CD4-positive, alpha-beta memory T cell (primary cell): ENCODE results near the gene DLX2. TPM values are rescaled to one million over a fixed set of nuclear protein-coding genes. Genes with fewer than 3 reads are reported as not detected.
A peak's percentile ranks its signal among the peaks of the same experiment; 100 is the strongest.

Source experiments
- CTCF ChIA-PET: fragments of 350-600 bp; sonication (Branson Sonifier 250); formaldehyde crosslinking; loops from one replicate; lab custom pipeline; 2021; ENCODE audit warnings: inconsistent platforms; ENCODE audit not compliant: partially characterized antibody; lab: Charles Lee
- POLR2A ChIA-PET: fragments of 350-600 bp; sonication (Branson Sonifier 250); formaldehyde crosslinking; loops from one replicate; lab custom pipeline; 2021; ENCODE audit not compliant: partially characterized antibody; lab: Charles Lee
- DNase-seq, 5 donors: peaks; one replicate each; pipeline versions ENCODE4 v3.0.0 to v3.0.0-alpha.2; 2020 to 2022; ENCODE audit warnings: mixed read lengths in 1 of 5
- H3K27ac ChIP-seq: one replicate; pipeline ENCODE4 v1.7.0; 2013; ENCODE audit warnings: low read depth, low read length
- H3K27me3 ChIP-seq: 2 replicates; pipeline ENCODE4 v1.7.0; 2013; ENCODE audit warnings: mild to moderate bottlenecking, low read length, moderate library complexity; ENCODE audit not compliant: insufficient read depth
- H3K36me3 ChIP-seq: 2 replicates; pipeline ENCODE4 v1.7.0; 2013; ENCODE audit warnings: mild to moderate bottlenecking, low read length, moderate library complexity; ENCODE audit not compliant: insufficient read depth
- H3K4me1 ChIP-seq: 2 replicates; pipeline ENCODE4 v1.7.0; 2013; ENCODE audit warnings: mild to moderate bottlenecking, low read length, moderate library complexity; ENCODE audit not compliant: insufficient read depth
- H3K4me3 ChIP-seq, 2 donors: one replicate each; pipeline ENCODE4 v1.7.0; 2013; ENCODE audit warnings: low read length in 2 of 2, mild to moderate bottlenecking in 1 of 2
- H3K9me3 ChIP-seq, 2 donors: one replicate each; pipeline ENCODE4 v1.7.0; 2013; ENCODE audit warnings: low read length in 2 of 2, control low read depth in 1 of 2; ENCODE audit not compliant: control insufficient read depth in 1 of 2
- H3K27ac Mint-ChIP-seq, 7 donors: one replicate each; pipeline ENCODE4 v1.8.0; 2020 to 2021; ENCODE audit warnings: mixed read lengths in 7 of 7, mild to moderate bottlenecking in 6 of 7, inconsistent platforms in 3 of 7, moderate library complexity in 3 of 7
- H3K27me3 Mint-ChIP-seq, 2 donors: one replicate each; pipeline ENCODE4 v1.8.0; 2020 to 2021; ENCODE audit warnings: mixed read lengths in 2 of 2
- H3K36me3 Mint-ChIP-seq, 2 donors: one replicate each; pipeline ENCODE4 v1.8.0; 2020 to 2021; ENCODE audit warnings: mixed read lengths in 2 of 2, inconsistent platforms in 1 of 2, mild to moderate bottlenecking in 1 of 2
- H3K4me1 Mint-ChIP-seq, 4 donors: one replicate each; pipeline ENCODE4 v1.8.0; 2020 to 2021; ENCODE audit warnings: mixed read lengths in 4 of 4, mild to moderate bottlenecking in 1 of 4
- H3K4me3 Mint-ChIP-seq, 8 donors: one replicate each; pipeline ENCODE4 v1.8.0; 2020 to 2021; ENCODE audit warnings: mixed read lengths in 8 of 8, mild to moderate bottlenecking in 7 of 8, moderate library complexity in 6 of 8, inconsistent platforms in 3 of 8
- H3K9me3 Mint-ChIP-seq, 8 donors: one replicate each; pipeline ENCODE4 v1.8.0; 2020 to 2021; ENCODE audit warnings: mixed read lengths in 8 of 8, mild to moderate bottlenecking in 5 of 8, inconsistent platforms in 3 of 8, moderate library complexity in 1 of 8
- intact Hi-C: fragments of 100-400 bp; cut with micrococcal nuclease; formaldehyde crosslinking; loops from one replicate; pipeline ENCODE4 v1.15.1; 2023
- polyA plus RNA-seq, 2 donors: library from polyadenylated mRNA; unstranded; fragments of 300-500 nt; fragmentation: Illumina TruSeq; gene quantifications; one replicate each; pipeline ENCODE4 v1.2.3, GENCODE V29; 2021
- total RNA-seq, 2 experiments: library from RNA; stranded (reverse); gene quantifications; one replicate each; pipeline ENCODE4 v1.2.3, GENCODE V29; 2021

DLX2 gene
- total and polyA plus RNA-seq, 4 experiments from 2014 or later: not detected

DNA sequence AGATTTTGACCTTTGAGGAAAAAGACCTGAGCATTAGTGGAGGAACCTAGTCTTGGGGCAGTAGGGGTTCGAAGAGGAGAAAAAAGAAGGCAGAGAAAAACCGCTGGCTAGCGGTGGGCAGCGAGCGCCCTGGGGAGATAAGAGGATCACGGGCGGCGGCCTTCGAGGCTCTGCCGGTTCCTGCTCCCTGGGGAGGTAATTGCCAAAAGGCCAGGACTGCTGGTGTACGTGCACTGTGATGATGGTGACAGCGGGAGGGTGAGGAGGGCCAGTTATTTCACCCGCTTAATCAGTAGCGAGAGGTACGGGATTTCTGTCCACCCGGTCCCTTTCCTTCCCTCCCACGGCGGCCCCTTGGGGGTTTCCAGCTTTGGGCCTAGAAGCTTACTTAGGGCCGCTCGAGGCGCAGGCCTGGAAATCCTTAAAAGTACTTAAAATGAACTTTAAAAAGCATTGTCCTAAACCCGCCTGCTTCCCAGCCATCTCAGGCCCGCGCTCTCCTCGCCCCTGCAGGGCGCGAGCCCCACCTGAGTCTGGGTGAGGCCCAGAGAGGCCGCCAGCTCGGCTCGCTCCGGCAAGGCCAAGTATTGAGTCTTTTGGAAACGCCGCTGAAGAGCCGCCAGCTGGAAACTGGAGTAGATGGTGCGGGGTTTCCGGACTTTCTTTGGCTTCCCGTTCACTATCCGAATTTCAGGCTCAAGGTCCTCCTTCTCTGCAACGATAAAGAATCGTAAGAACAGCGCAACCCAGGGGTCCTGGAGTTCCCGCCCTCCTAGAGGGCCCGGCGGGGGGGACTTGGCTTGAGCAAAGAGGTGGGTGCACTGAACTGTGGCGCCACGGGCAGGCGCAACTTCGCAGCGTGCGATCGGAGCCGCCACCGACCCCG is 1.5 kb downstream of the DLX2 start:
- Histone ChIP-seq H3K27ac (no peak overlapping the region), H3K27me3 (peaks cover 96% of the 10 kb centered on the region), H3K4me1 (peaks cover 87% of the 10 kb centered on the region), H3K36me3 (no peaks in the 10 kb centered on the region), H3K4me3 (peak overlapping the region in 1 of 2 donors; percentile 60), H3K9me3 (no peaks in the 10 kb centered on the region)
- ChIA-PET POLR2A (interaction anchor here (0.7 to 13.6 kb wide), 4 partner anchors 14 to 455 kb away, joined by 3 to 186 read pairs (median 10); partner anchors contain the start of genes DLX1 and PDK1), CTCF (interaction anchor here (1.1 to 4.1 kb wide), 4 partner anchors 9 to 361 kb away, joined by 4 to 24 read pairs (median 4); no protein-coding TSS in a partner anchor)
- peak in 2 of 5 donors; percentile 29 to 40 for DNase-seq
- peaks cover 0 to 21% (median 2%) of the 10 kb centered on the region in 8 donors for H3K9me3 Mint-ChIP-seq
- intact Hi-C loops: loop anchor here (5.0 to 10.0 kb wide), 3 partner anchors 106 to 456 kb away; partner anchors contain the start of genes DYNC1I2, METAP1D and PDK1
- H3K27ac Mint-ChIP-seq: peak overlapping the region in 5 of 7 donors; percentile 81 to 89 (median 86)
- peaks cover 57 to 58% of the 10 kb centered on the region in 2 donors for H3K27me3 Mint-ChIP-seq
- H3K4me1 Mint-ChIP-seq: peaks cover 27 to 72% (median 54%) of the 10 kb centered on the region in 4 donors
- H3K36me3 Mint-ChIP-seq: peaks cover 0 to 6% of the 10 kb centered on the region in 2 donors
- H3K4me3 Mint-ChIP-seq: peak overlapping the region; percentile 79 to 91 (median 86)

DNA sequence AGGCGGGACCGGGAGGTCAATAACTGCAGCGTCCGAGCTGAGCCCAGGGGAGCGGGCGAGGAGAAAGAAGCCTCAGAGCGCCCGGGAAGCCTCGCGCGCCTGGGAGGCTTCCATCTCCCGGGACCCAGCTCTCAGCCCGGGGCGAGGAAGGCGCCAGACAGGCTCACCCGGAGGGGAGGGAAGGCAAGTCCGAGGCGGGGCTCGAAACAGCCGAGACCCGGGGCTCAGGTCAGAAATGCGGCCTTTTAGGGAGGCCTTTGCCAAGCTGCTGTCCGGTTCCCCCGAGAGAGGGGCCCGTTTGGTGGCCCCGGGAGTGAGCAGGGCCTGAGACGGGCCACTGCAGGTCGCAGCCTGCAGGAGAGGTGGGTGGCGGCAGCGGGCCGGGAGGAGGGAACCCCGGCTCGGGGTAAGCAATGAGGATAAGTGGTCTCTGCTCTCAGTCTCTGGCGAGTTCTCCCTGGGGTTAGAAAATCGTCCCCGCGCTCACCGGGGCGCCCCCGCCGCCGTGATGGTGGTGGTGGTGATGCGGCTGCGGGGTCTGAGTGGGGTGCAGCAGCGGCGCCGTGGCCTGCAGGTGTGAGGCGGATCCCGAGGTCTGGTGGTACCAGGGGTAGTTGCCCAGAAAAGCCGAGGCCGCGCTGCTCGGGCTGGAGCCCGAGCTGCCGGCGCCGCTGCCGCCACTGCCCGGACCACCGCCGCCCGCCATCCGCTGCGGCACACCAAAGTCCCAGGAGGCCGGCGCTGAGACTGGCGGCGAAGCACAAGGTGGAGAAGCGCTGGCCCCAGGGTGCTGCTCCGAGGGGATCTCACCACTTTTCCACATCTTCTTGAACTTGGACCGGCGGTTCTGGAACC is 2.4 kb downstream of the DLX2 start:
- peak overlapping the region in 4 of 7 donors; percentile 19 to 88 (median 71) for H3K27ac Mint-ChIP-seq

DNA sequence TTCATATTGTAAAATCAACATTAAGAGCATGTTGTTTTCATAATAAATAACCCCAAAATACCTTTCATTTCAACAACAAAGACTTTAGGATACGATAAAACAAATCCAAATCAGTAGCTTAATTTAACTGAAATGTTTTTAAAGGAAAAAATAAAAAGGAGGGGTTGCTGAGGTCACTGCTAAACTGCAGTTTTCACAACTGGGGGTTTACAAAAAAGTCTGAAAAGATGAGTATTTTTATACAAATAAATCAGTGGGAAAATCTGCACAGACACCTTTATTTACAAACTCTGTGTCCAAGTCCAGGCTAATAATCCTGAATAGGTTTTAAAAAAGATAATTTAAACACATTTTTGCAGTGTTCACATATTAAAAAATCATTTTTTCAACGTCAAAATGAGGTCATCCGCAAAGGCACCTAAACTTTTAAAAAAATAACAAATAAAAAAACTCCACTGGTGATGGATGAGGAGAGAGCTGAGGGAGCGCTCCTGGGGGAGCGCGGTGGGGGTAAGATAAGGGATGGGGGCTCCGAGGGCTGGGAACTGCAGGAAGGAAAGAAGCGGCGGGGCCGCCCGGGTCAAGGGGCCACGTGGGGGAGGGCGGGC is 3.1 kb downstream of the DLX2 start:
- Mint-ChIP-seq H3K4me1 (peaks cover 35 to 75% (median 59%) of the 10 kb centered on the region in 4 donors), H3K27ac (peak overlapping the region in 2 of 7 donors; percentile 41 to 85)

More for the DNA sequence above, 2.4 kb downstream of the DLX2 start:
- H3K4me1 ChIP-seq: peaks cover 88% of the 10 kb centered on the region
- H3K4me3 Mint-ChIP-seq: peak overlapping the region; percentile 55 to 91 (median 76)
- DNase-seq: peak in 2 of 5 donors; percentile 19 to 27
- peaks cover 0 to 6% of the 10 kb centered on the region in 2 donors for H3K36me3 Mint-ChIP-seq
- H3K36me3 ChIP-seq: no peaks in the 10 kb centered on the region
- H3K4me1 Mint-ChIP-seq: peaks cover 34 to 72% (median 56%) of the 10 kb centered on the region in 4 donors
- no peak overlapping the region for H3K4me3 ChIP-seq
- intact Hi-C loops: loop anchor here (5.0 to 10.0 kb wide), 3 partner anchors 106 to 457 kb away; partner anchors contain the start of genes DYNC1I2, METAP1D and PDK1
- peaks cover 0 to 24% (median 5%) of the 10 kb centered on the region in 8 donors for H3K9me3 Mint-ChIP-seq
- ChIA-PET POLR2A (interaction anchor here (13.6 kb wide), 1 partner anchor 13 kb away, joined by 186 read pairs; the partner anchor contains the start of gene DLX1), CTCF (interaction anchor here (1.6 kb wide), 1 partner anchor 13 kb away, joined by 4 read pairs; no protein-coding TSS in a partner anchor)
- H3K9me3 ChIP-seq: no peaks in the 10 kb centered on the region
- peaks cover 57 to 58% of the 10 kb centered on the region in 2 donors for H3K27me3 Mint-ChIP-seq
- H3K27ac ChIP-seq: no peak overlapping the region
- H3K27me3 ChIP-seq: peaks cover 96% of the 10 kb centered on the region

DNA sequence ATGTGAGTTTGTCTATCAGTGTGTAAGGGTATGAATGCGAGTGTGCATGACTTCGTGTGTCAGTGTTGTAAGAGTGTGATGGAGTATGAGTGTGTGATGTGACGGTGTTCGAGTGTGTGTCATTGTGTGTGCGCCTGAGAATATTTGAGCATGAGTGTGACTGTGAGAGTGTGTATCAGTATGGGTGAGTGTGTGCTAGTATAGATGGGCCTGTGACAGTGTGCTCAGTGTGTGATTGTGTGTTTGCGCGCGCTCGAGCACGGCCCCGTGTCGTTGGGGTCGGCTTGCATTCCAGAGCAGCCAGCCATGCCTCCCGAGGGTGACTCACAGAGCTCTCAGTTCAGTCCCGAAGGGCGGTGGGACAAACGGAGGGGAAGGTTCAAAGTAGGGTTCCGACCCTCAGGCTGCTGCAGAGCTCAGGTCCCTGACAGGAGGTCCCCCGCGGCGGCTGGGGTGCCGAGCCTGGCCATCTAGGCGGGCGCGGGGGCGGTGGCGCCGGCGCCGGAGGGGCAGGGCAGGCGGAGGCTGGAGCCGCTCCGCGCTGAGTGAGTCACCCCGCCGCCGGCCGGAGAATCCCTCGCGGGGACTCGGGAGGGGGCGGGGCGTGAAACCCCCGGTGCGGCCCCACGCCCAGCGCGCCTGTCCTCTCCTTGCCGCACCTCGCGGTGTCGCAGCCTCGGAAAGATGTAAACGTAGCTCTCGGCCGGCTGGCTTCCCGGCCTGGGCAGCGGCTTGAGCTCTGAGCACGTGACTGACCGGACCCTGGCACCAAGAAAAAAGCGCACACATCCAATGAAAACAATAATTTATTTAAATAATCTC is 3.8 kb downstream of the DLX2 start:
- DNase-seq: peak in 2 of 5 donors; percentile 27 to 45
- no peaks in the 10 kb centered on the region for H3K9me3 ChIP-seq
- ChIA-PET POLR2A (interaction anchor here (13.6 kb wide), 1 partner anchor 11 kb away, joined by 186 read pairs; the partner anchor contains the start of gene DLX1), CTCF (interaction anchor here (1.6 kb wide), 1 partner anchor 15 kb away, joined by 4 read pairs; no protein-coding TSS in a partner anchor)
- no peak overlapping the region for H3K4me3 ChIP-seq
- H3K27ac ChIP-seq: no peak overlapping the region
- Mint-ChIP-seq H3K4me3 (peak overlapping the region; percentile 7 to 74 (median 58)), H3K9me3 (peaks cover 0 to 24% (median 4%) of the 10 kb centered on the region in 8 donors), H3K27me3 (peaks cover 55 to 56% of the 10 kb centered on the region in 2 donors), H3K4me1 (peaks cover 34 to 74% (median 56%) of the 10 kb centered on the region in 4 donors), H3K36me3 (peaks cover 0 to 4% of the 10 kb centered on the region in 2 donors), H3K27ac (peak overlapping the region in 5 of 7 donors; percentile 44 to 87 (median 79))
- H3K36me3 ChIP-seq: no peaks in the 10 kb centered on the region
- intact Hi-C loops: loop anchor here (5.0 kb wide), 1 partner anchor 1172 kb away; the partner anchor contains the start of gene GORASP2
- peaks cover 97% of the 10 kb centered on the region for H3K4me1 ChIP-seq
- peaks cover 94% of the 10 kb centered on the region for H3K27me3 ChIP-seq

More for the DNA sequence above, 3.1 kb downstream of the DLX2 start:
- Histone ChIP-seq H3K27ac (no peak overlapping the region), H3K4me3 (no peak overlapping the region), H3K4me1 (peaks cover 95% of the 10 kb centered on the region), H3K36me3 (no peaks in the 10 kb centered on the region), H3K27me3 (peaks cover 97% of the 10 kb centered on the region), H3K9me3 (no peaks in the 10 kb centered on the region)
- Mint-ChIP-seq H3K9me3 (peaks cover 0 to 25% (median 6%) of the 10 kb centered on the region in 8 donors), H3K27me3 (peaks cover 56 to 58% of the 10 kb centered on the region in 2 donors), H3K36me3 (peaks cover 0 to 6% of the 10 kb centered on the region in 2 donors), H3K4me3 (peak overlapping the region in 5 of 8 donors; percentile 21 to 48 (median 35))
- CTCF ChIA-PET: interaction anchor here (1.6 kb wide), 1 partner anchor 14 kb away, joined by 4 read pairs; no protein-coding TSS in a partner anchor
- peak in 1 of 5 donors; percentile 28 for DNase-seq
- POLR2A ChIA-PET: interaction anchor here (13.6 kb wide), 1 partner anchor 12 kb away, joined by 186 read pairs; the partner anchor contains the start of gene DLX1
- intact Hi-C loops: loop anchor here (5.0 to 10.0 kb wide), 4 partner anchors 105 to 1172 kb away; partner anchors contain the start of genes DYNC1I2, GORASP2, METAP1D and PDK1

DNA sequence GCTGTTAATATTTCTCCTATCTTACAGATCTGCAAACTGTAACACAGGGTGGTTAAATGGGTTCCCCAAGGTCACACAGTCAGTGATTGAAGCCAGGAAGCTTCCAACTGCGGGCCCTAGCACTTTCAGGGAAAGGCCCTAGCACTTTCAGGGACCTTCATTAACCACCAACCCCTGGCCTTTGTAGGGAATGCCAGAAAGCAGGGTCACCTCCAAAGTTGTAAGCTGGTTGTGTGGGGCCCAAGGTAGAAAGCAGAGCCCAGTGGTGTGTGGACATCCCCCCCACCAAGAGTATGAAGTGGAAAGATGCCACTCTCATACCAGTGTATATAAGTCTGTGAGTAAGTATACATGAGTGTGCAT is 4.4 kb downstream of the DLX2 start:
- POLR2A ChIA-PET: interaction anchor here (13.6 kb wide), 1 partner anchor 11 kb away, joined by 186 read pairs; the partner anchor contains the start of gene DLX1
- peak in 2 of 5 donors; percentile 9 to 17 for DNase-seq
- H3K4me1 Mint-ChIP-seq: peaks cover 33 to 74% (median 52%) of the 10 kb centered on the region in 4 donors
- no peaks in the 10 kb centered on the region for H3K36me3 ChIP-seq
- CTCF ChIA-PET: no interaction called here
- H3K9me3 ChIP-seq: no peaks in the 10 kb centered on the region
- H3K27ac ChIP-seq: no peak overlapping the region
- intact Hi-C loops: loop anchor here (5.0 kb wide), 1 partner anchor 1171 kb away; the partner anchor contains the start of gene GORASP2
- peaks cover 97% of the 10 kb centered on the region for H3K4me1 ChIP-seq
- H3K27me3 Mint-ChIP-seq: peaks cover 56% of the 10 kb centered on the region in 2 donors
- H3K9me3 Mint-ChIP-seq: peaks cover 0 to 24% (median 5%) of the 10 kb centered on the region in 8 donors
- H3K27ac Mint-ChIP-seq: peak overlapping the region in 4 of 7 donors; percentile 64 to 87 (median 73)
- peaks cover 0 to 2% of the 10 kb centered on the region in 2 donors for H3K36me3 Mint-ChIP-seq
- no peak overlapping the region for H3K4me3 ChIP-seq
- peak overlapping the region; percentile 7 to 74 (median 58) for H3K4me3 Mint-ChIP-seq
- H3K27me3 ChIP-seq: peaks cover 95% of the 10 kb centered on the region
